Astrocyte (in vitro differentiated cells and primary cell): Measurements from ENCODE around the gene UGT2A2.

Experiments
- EZH2 ChIP-seq: IDR thresholded peaks from 2 replicates; pipeline ENCODE4 v1.6.1; 2012; ENCODE audit warnings: mild to moderate bottlenecking, low read length, inconsistent platforms; ENCODE audit not compliant: insufficient read depth
- TF ChIP-seq, protein P1 (sequence below): IDR thresholded peaks from 2 replicates; pipeline ENCODE4 v1.5.1; 2011; ENCODE audit warnings: low read depth, mild to moderate bottlenecking, inconsistent platforms, low read length, moderate library complexity; ENCODE audit not compliant: insufficient read depth

DNA sequence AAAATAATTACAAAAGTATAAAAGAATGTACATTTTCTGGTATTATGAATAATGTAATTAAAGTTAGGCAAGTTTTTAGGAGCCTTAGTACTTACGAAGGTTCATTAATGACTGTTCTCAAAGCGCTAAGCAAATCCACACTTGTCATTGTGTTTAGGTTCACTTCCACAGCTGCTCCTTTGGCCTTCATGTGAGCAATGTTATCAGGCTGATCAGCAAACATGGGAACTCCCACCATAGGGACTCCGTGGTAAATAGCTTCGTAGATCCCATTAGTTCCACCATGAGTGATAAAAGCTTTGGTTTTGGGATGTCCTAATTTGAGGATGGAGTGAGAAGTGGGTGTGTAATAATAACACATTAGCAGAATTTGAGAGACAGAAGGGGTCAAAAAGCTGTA is 45.1 kb downstream of the UGT2A2 start:
- TF ChIP-seq, protein P1, sequence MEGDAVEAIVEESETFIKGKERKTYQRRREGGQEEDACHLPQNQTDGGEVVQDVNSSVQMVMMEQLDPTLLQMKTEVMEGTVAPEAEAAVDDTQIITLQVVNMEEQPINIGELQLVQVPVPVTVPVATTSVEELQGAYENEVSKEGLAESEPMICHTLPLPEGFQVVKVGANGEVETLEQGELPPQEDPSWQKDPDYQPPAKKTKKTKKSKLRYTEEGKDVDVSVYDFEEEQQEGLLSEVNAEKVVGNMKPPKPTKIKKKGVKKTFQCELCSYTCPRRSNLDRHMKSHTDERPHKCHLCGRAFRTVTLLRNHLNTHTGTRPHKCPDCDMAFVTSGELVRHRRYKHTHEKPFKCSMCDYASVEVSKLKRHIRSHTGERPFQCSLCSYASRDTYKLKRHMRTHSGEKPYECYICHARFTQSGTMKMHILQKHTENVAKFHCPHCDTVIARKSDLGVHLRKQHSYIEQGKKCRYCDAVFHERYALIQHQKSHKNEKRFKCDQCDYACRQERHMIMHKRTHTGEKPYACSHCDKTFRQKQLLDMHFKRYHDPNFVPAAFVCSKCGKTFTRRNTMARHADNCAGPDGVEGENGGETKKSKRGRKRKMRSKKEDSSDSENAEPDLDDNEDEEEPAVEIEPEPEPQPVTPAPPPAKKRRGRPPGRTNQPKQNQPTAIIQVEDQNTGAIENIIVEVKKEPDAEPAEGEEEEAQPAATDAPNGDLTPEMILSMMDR: no peak
- TF ChIP-seq EZH2: no peak
